HG03354 (cell line): ENCODE measurements around the gene IGFBP1.

Experiments
- ATAC-seq: cut with Tn5 transposase; IDR thresholded peaks from one replicate; pipeline ENCODE4 v1.9.1; 2021; ENCODE audit warnings: mild to moderate bottlenecking; ENCODE audit not compliant: unreplicated experiment, poor library complexity, severe bottlenecking

Gene IGFBP1

DNA sequence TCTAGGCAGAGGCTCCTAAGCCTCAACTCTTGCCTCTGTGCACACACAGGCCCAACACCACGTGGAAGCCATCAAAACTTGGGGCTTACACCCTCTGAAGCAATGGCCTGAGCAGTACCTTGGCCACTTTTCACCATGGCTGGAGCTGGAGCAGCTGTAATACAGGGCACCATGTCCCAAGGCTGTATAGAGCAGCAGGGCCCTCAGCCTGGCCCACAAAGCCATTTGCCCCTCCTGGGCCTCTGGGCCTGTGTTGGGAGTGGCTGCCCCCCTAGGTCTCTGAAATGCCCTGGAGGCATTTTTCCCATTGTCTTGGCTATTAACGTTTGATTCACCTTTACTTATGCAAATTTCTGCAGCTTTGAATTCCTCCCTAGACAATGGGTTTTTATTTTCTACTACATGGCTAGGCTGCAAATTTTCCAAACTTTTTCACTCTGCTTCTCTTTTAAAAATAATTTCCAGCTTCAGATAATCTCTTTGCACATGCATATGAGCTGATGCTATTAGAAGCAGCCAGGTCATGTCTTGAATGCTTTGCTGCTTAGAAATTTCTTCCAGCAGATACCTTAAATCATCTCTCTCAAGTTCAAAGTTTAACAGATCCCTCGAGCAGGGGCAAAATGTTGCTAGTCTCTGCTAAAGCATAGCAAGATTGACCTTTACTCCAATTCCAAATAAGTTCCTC is 9.7 kb upstream of the IGFBP1 start:
- ATAC-seq, result no peak

DNA sequence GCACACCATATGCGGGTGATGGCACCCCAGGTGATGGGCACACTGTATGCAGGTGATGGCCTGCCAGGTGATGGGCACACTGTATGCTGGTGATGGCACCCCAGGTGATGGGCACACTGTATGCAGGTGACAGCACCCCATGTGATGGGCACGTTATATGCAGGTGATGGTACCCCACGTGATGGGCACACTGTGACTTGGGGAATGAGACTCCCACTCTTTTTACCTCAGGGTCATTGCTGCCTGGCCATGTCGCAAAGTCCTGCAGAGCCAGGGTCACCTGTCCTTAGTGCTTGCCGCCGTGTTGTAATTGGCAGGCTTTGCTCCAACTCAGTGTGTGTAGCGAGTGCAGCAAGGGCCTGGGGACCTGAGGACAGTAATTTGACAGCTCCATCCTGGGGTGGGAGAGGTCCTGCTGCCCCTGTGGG is 7.8 kb upstream of the IGFBP1 start:
- no peak for ATAC-seq

DNA sequence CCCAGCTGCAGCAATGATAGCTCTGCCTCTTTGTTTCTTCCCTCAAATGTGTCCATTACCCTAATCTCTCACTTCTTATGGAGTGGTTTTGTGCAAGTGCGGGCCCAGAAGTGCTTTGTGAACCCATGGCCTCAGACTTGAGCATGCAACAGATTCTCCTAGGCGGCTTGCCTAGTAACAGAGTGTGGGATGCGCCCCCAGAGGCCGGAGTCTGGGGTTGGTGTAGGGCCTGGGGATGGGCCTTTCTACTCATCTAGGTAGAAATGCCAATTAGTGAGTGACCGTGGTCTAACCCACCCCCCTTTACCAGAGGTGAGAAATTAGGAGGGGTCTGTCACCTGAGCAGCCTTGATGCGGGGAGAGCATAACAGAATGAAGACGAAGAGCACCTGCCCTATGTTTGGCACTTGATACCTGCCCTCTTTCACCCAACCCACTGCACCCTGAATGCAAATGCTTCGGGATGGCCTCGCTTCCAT is 7.0 kb upstream of the IGFBP1 start:
- ATAC-seq, result no peak

DNA sequence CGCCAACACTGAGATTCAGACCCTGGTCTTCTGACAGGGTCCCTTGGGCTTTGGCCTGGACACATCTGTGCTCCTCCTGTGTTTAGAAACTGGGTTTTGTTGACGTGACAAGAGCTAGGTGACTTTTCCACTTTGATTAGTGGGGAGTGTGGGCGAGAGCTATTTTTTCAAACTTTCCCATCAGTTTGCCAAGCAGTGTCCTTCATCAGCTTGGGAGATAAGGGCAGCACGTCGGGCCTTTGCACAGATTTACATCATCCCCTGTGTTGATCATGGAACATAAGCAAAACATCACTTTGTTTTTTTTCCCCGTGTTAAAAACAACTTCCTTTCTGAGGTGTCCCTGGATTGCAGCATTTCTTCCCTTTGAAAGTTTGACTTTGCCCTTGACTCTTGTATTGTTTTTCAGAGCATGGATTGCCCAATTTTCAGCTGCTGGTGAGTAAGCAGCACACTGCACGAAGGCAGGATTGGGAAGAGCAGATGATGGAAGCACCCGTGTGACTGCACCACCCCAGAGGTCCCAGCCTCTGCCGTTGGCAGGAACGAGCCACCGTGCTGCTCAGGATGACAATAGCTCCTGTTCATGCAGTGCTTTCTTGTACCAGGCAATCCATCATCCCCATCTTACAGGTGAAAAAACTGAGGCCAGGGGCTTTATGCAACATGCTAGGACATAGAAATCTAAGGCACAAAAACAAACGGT is 6.4 kb upstream of the IGFBP1 start:
- no peak for ATAC-seq

DNA sequence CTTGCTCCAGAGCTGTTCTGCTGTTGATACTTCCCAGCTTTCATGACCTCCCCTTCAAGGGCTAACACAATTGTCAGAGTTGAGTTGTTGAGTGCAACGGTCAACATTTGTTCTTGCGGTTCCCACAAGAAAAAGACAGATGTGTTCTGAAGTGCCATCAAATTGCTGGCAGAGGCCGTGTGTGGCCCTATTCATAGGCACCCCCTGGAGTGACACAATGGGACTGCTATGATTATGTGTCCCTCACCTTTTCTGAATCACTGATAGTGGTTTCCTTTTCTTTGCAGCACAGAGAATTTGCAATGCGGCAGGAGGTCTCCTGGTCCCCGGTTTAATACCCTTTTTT is 5.8 kb upstream of the IGFBP1 start:
- no peak for ATAC-seq

DNA sequence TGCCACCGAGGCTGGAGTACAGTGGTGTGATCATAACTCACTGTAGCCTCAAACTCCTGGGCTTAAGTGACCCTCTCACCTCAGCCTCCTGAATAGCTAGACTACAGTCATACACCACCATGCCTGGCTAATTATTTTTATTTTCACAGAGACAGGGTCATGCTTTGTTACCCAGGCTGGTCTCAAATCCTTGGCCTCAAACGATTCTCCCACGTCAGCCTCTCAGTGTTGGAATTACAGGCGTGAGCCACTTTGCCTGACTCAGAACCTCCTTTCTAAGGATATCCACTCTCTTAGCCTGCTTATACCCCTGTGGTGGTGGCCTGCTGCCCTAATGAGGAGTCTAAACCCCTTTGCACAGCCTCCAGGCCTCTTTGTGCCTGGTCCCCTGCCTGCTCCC is 4.2 kb upstream of the IGFBP1 start:
- ATAC-seq, result no peak

DNA sequence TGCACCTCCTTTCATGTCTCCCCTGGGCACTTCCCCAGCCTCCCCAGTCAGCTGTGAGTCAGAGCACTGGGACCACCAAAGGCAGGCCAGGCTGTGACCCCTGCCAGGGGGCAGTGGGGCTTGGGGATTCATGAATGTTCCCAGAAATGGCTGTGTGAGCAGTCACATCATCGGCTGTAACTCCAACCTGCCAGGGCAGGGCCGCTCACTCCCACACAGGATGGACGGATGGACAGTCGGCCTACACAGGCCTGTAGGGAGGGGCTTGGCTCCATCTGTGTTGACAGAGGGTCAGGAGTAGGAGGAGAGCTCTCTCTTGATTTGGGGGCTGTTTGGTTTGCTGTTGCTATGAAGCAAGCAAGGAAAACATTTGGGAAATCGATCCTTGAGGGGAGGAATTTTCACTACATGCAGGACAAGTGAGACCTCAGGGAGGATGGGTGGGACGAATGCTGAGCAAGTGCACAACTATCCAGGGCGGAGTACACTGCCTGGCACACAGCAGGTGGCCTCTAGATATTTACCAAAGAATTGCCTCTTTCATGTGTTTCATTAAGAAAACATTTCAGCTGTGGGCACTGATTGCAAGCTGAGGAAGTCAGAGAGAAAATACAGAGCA is 2.9 kb upstream of the IGFBP1 start:
- ATAC-seq, result no peak

DNA sequence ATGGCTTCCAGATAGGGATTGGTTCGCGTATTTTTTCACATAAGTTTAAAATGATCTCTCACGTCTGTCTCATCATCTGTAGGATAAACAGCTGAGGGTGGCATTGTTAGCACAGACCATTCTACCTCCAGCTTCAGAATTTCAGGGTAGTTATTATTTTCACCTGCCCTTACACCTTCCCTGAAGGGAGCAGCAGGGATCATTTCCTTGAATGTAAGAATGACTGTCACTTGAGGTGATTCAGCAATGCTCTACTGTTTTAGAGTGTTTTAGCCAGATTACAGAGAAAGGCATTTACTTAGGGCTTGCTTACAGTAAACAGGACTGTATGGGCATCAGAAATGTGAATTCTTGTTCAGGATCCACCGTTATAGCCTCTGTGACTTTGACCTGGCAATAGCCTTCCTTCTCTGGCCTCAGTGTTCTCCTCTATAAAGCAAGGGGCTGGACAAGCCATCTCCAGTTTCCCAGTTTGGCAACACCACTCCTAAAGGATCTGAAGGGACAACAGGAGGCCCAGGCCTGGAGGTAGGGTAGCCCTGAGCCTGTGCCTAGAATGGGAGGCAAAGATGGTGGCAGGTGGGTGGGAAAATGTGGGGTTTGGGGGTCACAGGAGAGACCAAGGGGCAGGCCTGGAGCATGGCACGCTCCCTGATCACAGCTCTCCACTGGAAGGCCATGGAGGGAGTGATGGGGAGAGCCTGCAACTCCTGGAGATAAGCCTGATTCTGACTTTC is 1.2 kb upstream of the IGFBP1 start:
- no peak for ATAC-seq

DNA sequence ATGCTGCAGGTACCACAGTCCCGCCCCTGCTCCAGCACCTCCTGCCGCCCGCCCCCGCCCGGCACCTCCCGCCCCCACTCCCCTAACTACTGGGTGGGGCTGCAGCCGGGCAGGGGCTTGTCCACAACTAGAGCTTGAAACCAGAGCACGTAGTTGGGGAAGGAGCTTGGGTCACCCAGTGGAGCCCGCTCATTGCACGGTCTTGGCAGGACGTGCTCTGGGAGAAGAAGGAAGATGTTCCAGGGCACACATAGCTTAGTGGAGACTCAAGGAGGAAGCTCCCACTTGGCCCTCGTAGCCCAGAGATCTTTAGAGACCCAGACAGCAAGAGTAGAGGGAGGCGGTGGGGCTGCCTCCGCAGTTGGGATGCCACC is 692 bp downstream of the IGFBP1 start:
- ATAC-seq, result no peak

DNA sequence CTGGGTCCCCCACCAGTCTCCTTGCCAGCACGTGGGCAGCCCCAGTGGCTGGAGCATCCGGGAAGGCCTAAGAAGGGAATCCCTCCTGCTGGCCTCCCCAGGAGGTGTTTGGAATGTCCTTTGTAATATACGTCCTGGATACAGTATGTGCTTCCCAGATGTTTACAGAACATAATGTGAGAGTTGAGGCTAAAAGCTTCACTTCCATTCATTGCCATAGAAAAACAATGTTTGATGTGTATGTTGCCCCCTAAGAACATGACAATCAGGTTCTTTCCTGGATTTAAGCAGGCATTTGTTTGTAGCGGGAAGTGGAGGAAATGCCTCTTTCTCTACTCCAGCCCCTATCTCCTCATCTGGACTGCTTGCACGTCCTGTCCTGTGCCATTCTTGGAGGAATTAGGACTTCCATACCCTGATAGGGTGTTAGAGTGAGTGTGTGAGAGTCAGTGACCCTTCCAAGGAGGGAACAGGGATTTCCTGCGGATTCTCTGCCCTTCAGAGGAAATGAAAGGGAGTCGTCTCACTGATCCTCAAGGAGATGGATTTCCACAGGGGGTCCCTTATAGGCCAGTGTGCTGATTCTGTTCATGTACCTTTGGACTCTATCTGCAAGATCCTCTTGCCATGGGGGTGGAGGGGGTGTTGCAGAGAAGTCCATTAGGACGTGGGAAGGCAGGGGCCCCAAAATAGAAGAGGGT is 1.2 kb downstream of the IGFBP1 start:
- no peak for ATAC-seq

DNA sequence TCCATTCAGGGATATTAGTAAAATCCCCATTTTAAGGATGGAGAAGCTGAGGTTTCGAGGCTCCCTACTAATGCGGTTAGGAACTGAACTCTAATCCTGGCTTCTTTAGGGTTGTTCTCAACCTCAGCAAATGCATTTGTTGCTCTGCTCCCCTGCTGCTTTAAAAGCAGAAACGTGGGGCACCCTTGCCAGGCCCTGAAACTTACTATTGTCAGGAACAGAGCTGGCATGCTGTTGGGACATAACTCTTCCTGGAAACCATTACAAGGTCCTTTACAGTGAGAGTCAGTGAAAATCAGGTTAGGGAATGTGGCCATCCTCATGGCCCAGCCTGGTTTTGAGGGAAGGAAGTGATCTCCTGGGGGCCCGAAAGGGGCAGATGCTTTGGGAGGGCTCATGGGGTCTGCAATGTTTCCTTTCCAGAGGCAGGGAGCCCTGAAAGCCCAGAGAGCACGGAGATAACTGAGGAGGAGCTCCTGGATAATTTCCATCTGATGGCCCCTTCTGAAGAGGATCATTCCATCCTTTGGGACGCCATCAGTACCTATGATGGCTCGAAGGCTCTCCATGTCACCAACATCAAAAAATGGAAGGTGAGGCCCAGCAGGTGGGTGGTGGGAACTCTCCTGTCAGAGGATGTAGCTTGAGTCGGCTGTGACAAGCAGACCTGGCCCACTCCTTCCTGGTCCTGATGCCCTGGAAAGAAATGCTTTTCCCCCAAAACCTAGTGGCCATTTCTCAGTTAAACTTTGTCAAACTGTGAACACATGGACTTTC is 2.0 kb downstream of the IGFBP1 start:
- ATAC-seq, result no peak

DNA sequence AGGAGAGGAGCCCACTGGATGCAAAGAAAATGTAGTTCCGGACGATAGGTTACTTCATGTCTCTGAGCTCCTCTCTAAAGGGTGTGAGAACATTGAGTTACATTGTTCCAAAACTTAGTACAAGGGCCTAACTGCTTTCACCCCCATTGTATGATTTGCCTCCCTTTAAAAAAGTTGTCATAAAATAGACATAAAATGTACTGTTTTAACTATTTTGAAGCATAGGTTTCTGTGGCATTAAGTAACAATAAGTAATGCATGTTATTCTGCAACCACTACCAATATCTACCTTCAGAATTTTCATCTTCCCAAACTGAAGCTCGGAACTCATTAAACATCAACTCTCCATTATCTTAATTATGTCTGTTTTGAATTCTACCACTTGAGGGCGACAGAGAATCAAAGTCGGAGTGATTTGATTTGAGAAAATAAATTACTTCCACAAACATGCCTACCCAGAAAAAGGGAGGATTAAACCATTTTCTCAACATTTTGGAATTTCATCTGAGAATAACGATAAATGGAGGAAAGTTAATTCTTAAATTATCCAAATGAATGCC is 2.7 kb downstream of the IGFBP1 start:
- ATAC-seq, result no peak

DNA sequence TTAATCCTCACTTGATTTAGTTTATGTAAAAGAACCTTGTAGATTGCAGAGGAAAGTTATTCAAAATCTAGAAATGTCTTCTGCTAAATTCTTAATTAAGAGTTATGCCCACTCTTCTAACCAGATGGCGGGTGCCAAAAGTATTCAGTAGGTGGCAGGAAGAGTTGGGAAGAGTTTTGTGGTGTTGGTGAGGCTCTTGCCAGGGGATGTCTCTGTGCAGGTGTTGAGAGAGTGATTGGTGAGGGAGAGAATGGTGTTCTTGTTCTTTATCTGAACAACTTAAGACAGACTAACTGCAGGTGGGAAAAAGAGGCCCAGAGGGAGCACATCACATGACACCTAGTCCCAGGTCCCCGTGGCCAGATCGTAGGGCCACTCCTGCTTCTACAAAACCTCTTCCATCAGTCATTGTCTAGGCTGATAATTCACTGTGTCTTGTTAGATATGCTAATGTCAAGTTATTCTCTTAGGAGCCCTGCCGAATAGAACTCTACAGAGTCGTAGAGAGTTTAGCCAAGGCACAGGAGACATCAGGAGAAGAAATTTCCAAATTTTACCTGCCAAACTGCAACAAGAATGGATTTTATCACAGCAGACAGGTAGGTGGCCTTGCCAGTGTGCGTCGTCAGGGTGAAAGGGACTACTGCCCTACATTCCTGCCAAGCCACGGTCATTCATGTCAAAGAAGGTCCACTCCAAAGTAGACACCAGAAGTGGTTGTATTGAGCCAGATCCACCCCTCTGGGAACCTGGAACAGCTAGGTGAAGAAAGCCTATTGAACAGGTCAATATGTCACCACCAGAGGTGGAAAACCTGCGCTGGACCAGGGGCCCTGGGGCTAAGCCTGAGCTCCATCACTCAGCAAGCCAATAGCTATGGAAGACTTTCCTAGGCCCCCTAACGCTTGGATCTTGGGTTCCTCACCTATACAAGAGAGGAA is 3.4 kb downstream of the IGFBP1 start:
- no peak for ATAC-seq

DNA sequence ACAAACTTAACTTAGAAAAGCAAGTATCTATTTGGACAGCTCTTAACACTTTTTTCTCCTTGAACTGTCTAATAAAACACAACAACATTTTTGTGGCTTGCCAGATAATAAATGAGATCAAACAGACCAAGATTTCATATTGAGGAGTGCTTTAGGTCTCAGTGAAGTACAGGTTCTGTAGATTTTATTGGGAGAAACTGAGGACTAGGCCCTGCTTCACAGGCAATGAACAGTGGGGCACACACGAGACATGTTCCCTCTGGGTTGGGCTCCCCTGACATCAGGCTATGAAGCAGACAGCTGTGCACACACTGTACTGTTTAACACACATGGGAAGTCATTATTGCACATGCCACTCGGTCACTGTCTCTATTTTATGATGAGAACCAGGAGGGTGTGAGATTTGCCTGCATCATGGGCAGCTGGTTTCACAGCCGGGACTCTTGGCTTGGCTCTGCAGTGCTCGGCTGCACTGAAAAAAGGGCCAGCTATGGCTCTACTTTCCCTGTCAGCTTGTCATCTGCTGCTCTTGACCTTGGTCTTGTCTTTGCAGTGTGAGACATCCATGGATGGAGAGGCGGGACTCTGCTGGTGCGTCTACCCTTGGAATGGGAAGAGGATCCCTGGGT is 4.2 kb downstream of the IGFBP1 start:
- ATAC-seq, result no peak

DNA sequence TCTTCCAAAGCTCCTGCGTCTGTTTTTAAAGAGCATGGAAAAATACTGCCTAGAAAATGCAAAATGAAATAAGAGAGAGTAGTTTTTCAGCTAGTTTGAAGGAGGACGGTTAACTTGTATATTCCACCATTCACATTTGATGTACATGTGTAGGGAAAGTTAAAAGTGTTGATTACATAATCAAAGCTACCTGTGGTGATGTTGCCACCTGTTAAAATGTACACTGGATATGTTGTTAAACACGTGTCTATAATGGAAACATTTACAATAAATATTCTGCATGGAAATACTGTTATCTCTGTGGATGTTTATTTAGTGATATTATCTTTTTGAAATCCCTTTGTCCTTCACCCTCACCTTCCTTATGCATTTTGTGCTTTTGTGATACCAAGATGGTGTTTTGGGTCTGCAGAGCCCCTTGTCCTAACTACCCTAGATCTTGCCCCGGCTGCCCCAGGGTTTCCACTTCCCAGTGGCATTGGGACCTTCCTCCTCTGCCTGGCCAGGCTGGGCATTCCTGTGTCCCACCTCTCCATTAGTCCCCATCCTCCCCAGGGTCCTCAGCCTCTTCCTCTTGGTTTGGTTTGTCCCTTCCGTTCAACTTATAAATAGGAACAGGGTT is 5.2 kb downstream of the IGFBP1 start:
- ATAC-seq, result no peak

DNA sequence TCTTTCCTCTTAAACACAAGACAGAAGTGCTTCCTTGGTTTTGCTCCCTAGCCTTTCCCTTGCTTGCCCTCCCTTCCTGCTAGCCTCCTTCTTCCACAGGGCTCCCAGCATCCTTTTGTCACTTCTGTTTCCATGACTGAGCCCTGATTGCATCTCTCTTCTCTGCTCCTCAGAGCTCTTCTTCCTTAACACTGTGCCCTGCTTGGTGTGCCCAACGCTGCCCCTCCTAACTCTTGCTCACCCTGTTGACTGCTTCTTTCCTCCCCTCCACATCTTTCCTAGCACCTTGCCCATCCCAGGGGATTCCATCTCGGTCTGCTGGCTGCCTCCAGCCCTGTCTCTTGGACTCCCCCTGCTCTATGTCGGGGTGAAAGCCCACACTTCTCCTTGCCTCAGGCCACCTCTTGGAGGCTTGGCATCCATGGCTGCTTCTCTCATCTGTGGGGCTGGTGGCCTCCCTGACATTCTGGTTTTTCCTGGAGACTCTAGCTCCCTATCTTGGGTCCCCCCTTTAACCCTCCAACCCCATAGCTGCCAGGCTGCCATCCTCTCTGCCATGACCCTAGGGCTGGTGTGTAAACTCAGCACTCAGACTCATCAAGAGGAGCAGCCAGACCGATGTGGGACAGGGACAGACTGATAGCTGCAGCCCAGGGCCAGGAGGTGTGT is 5.8 kb downstream of the IGFBP1 start:
- no peak for ATAC-seq

DNA sequence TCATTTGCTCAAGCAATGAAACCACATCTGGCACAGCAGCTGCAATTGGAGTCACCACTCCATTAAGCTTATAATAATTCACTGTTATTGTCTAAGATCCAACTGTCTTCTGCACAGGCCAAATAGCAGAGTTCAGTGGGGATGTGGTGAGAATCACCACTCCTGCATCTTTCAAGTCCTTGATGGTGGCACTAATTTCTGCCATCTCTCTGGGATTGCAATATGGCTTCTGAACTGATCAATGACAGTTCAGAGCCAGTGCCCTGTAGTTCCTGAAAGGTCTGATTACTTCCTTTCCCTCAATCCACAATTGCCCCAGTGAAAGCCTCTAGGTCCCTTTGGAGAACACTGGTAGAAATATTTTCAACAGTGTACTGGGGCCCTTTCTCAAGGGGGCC is 6.4 kb downstream of the IGFBP1 start:
- ATAC-seq, result no peak
